DND-41 (cell line): ENCODE data around the gene PARD6G.

ENCODE experiments used
- ATAC-seq: fragments of 200-7000 bp; cut with Tn5 transposase; 3 replicates; pipeline ENCODE4 v1.9.1; 2021; ENCODE audit warnings: low read depth; ENCODE audit not compliant: insufficient read depth
- DNase-seq: peaks from one replicate; pipeline ENCODE4 v3.0.0-alpha.2; 2020
- H2AFZ ChIP-seq: 2 replicates; pipeline ENCODE4 v1.6.0; 2012; ENCODE audit warnings: low read depth, low read length
- H3K27ac ChIP-seq: 2 replicates; pipeline ENCODE4 v1.5.1; 2012; ENCODE audit warnings: low read length, inconsistent platforms
- H3K27me3 ChIP-seq: fragments of 200-600 bp; sonication (generic); 2 replicates; pipeline ENCODE4 v1.6.0; 2012; ENCODE audit warnings: low read length, mild to moderate bottlenecking, inconsistent platforms; ENCODE audit not compliant: insufficient read depth, poor library complexity
- H3K36me3 ChIP-seq: 2 replicates; pipeline ENCODE4 v1.5.1; 2012; ENCODE audit warnings: low read length, inconsistent platforms; ENCODE audit not compliant: insufficient read depth
- H3K4me1 ChIP-seq: 2 replicates; pipeline ENCODE4 v1.5.1; 2012; ENCODE audit warnings: mild to moderate bottlenecking, low read length; ENCODE audit not compliant: insufficient read depth
- H3K4me2 ChIP-seq: 2 replicates; pipeline ENCODE4 v1.6.0; 2012; ENCODE audit warnings: mild to moderate bottlenecking, moderate library complexity, low read length, inconsistent platforms; ENCODE audit not compliant: insufficient read depth
- H3K4me3 ChIP-seq, 2 experiments: fragments of 200-600 bp in 1 of 2; shearing (Covaris generic) in 1 of 2; 2 replicates each; pipeline ENCODE4 v1.5.1; 2012 to 2016; ENCODE audit warnings: inconsistent platforms in 2 of 2, low read length in 2 of 2, mild to moderate bottlenecking in 2 of 2, low read depth in 1 of 2, moderate library complexity in 1 of 2
- H3K79me2 ChIP-seq: 2 replicates; pipeline ENCODE4 v1.6.0; 2012; ENCODE audit warnings: low read length, inconsistent platforms; ENCODE audit not compliant: insufficient read depth
- H3K9ac ChIP-seq: 2 replicates; pipeline ENCODE4 v1.6.0; 2012; ENCODE audit warnings: low read depth, mild to moderate bottlenecking, inconsistent platforms, low read length, moderate library complexity
- H3K9me3 ChIP-seq: 2 replicates; pipeline ENCODE4 v1.5.1; 2012; ENCODE audit warnings: low read length, moderate library complexity, mild to moderate bottlenecking, inconsistent platforms; ENCODE audit not compliant: insufficient read depth, severe bottlenecking
- H4K20me1 ChIP-seq: 2 replicates; pipeline ENCODE4 v1.6.0; 2012; ENCODE audit warnings: low read length; ENCODE audit not compliant: insufficient read depth
- CTCF ChIP-seq: IDR thresholded peaks from 2 replicates; pipeline ENCODE4 v1.5.1; 2012; ENCODE audit warnings: borderline replicate concordance, low read length, moderate library complexity, mild to moderate bottlenecking; ENCODE audit not compliant: poor library complexity, severe bottlenecking; ENCODE audit errors: extremely low read depth
- EZH2 ChIP-seq: IDR thresholded peaks from 3 replicates; pipeline ENCODE4 v1.6.1; 2012; ENCODE audit warnings: borderline replicate concordance, low read depth, mild to moderate bottlenecking, moderate library complexity, low read length, inconsistent platforms; ENCODE audit not compliant: severe bottlenecking

Gene PARD6G

DNA sequence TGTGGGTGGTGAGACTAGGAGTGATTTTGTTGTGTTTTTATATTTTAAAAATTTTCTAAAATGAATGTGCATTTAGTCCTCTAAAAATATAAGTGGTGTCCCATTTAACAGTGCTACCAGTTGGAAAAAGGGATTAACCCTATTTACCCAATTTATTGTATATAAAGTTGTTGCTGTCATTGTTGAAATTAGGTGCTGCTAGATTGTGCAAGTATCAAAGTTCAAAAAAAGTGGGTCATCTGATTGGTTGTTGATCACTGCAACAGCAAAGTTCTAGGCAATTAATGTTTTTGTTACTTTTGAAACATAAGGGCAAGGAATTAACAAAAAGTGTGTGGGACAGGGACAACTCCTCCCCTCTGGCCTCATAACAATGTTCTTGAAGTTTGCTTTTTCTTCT is 97.6 kb downstream of the PARD6G start:
- no peak overlapping the region for H3K27ac ChIP-seq
- ATAC-seq (no peak), DNase-seq (no peak)
- no peak overlapping the region for H3K9ac ChIP-seq
- no peaks in the 10 kb centered on the region for H3K27me3 ChIP-seq
- no peak for TF ChIP-seq CTCF
- no peak for TF ChIP-seq EZH2
- H3K4me3 ChIP-seq = no peak overlapping the region
- no peaks in the 10 kb centered on the region for H3K9me3 ChIP-seq
- H3K4me2 ChIP-seq = no peak overlapping the region
- H3K79me2 ChIP-seq = no peaks in the 10 kb centered on the region
- no peak overlapping the region for H2AFZ ChIP-seq
- H3K4me1 ChIP-seq = peaks cover 15% of the 10 kb centered on the region
- H4K20me1 ChIP-seq = no peaks in the 10 kb centered on the region
- peaks cover 10% of the 10 kb centered on the region; the same call in 1 of the 2 replicates for H3K36me3 ChIP-seq

DNA sequence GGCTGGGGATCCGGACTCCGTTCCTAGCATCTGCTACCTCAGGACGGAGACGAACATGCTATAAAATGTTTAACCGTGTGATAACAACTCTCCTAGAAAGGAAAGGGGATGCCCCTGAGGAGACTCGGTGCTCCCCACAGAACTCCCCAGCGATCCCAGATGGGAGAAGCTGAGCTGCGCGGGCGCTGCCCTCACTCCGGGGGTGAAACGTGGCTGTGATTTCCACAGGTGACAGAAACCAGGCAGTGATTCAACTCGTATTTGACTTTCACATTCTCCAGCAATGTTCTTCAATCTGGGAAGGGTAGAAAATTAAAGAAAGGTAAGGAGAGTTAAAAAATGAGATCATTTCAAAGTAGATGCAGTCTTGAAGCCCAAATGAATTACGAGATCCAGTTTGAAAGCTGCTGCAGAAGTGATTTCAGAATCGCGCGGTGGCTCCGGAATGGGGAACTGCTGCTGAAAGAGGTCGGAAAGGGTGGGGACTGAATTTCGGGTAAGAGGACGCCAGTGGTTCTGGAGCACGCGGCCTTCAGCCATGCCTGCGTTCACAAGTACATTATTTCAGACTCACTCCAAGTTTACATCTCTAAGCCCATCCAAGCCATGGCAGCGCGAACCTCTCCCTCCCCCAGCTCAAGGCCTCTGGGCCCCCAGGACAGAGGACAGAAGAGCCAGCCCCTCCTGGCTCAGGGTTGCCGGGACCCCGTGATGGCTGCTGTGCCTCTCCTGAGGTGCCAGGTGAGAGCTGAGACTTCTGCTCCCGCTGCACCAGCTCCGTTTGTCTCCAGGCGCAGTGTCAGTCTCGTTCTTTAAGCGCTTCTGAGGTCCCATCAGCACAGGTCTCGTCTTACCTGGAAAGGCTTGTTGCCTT is 98.8 kb downstream of the PARD6G start:
- peaks cover 10% of the 10 kb centered on the region; the same call in 1 of the 2 replicates for H3K36me3 ChIP-seq
- H3K9ac ChIP-seq = peak overlapping the region; percentile 29; the same call in 1 of the 2 replicates
- H4K20me1 ChIP-seq = no peaks in the 10 kb centered on the region
- no peaks in the 10 kb centered on the region for H3K27me3 ChIP-seq
- H3K4me3 ChIP-seq = peak overlapping the region in 1 of 2 experiments; percentile 63; a peak in 2 of 4 replicates
- H2AFZ ChIP-seq = peak overlapping the region; percentile 70; the same call in 1 of the 2 replicates
- TF ChIP-seq EZH2 (no peak), CTCF (no peak)
- peaks cover 15% of the 10 kb centered on the region for H3K4me1 ChIP-seq
- no peaks in the 10 kb centered on the region for H3K79me2 ChIP-seq
- no peaks in the 10 kb centered on the region for H3K9me3 ChIP-seq
- peak overlapping the region; percentile 74 for H3K4me2 ChIP-seq
- ATAC-seq = no peak
- no peak for DNase-seq
- H3K27ac ChIP-seq = no peak overlapping the region

GRCh38 chr18:80147418-80148325 is 99.6 kb downstream of the PARD6G start:
- TF ChIP-seq EZH2 (no peak), CTCF (no peak)
- no peak overlapping the region for H3K27ac ChIP-seq
- no peaks in the 10 kb centered on the region for H3K27me3 ChIP-seq
- peak overlapping the region; percentile 48 for H3K9ac ChIP-seq
- H2AFZ ChIP-seq = peak overlapping the region; percentile 70
- no peaks in the 10 kb centered on the region for H3K79me2 ChIP-seq
- peak overlapping the region; percentile 74 for H3K4me2 ChIP-seq
- H3K9me3 ChIP-seq = no peaks in the 10 kb centered on the region
- ATAC-seq (peak; percentile 81), DNase-seq (peak; percentile 73)
- peak overlapping the region; percentile 6 to 63; a peak in 3 of 4 replicates for H3K4me3 ChIP-seq
- peaks cover 15% of the 10 kb centered on the region for H3K4me1 ChIP-seq
- no peaks in the 10 kb centered on the region for H4K20me1 ChIP-seq
- H3K36me3 ChIP-seq = peaks cover 10% of the 10 kb centered on the region; the same call in 1 of the 2 replicates
